ENCODE results near the gene NR6A1. TPM values are rescaled to one million over a fixed set of nuclear protein-coding genes. Genes with fewer than 3 reads are reported as not detected.

NR6A1 gene
- total and polyA plus RNA-seq, 2 experiments from 2014 or later: 0.16 TPM; not detected in 1

- no peak for DNase-seq
- Histone ChIP-seq H3K27ac (0 out of 2 replicates have a peak overlapping the region, but pooled peaks have one; percentile 1), H3K36me3 (ENCODE audit: low read depth) (no peaks in the 10 kb centered on the region), H4K20me1 (ENCODE audit: insufficient read depth) (no peaks in the 10 kb centered on the region), H3K9me3 (ENCODE audit: low read depth) (no peaks in the 10 kb centered on the region), H3F3A (ENCODE audit: insufficient read depth) (peaks cover 19% of the 10 kb centered on the region), H3K9ac (no peak overlapping the region), H3K4me2 (ENCODE audit: unreplicated experiment) (no peak overlapping the region), H3K27me3 (replicated peaks; ENCODE audit: insufficient read depth) (no peaks in the 10 kb centered on the region), H3K9me2 (ENCODE audit: insufficient read depth) (no peaks in the 10 kb centered on the region), H3K79me2 (ENCODE audit: insufficient read depth) (no peaks in the 10 kb centered on the region), H2AFZ (no peak overlapping the region), H3K4me1 (ENCODE audit: insufficient read depth) (peaks cover 27% of the 10 kb centered on the region), H3K4me3 (no peak overlapping the region)
- in situ Hi-C loops (cut with MboI): no loop called here
- TF ChIP-seq EZH2 (IDR thresholded peaks at IDR 0.05; ENCODE audit: insufficient read depth, poor library complexity, severe bottlenecking) (no peak), EZH2phosphoT487 (IDR thresholded peaks at IDR 0.05; ENCODE audit: insufficient read depth, low read depth) (no peak)
- whole genome bisulfite sequencing, 2 experiments (ENCODE audit: low coverage in 1 of 2, low lambda C conversion rate in 2 of 2, missing lambda C conversion rate in 2 of 2): 85 to 88% methylated on average over 11 of the region's 11 CpGs
These were observed 42.5 kb upstream of the NR6A1 start for GRCh38 chr9:124813501-124814163.

GRCh38 chr9:124813041-124813440, 41.9 kb upstream of the NR6A1 start:
- peaks cover 27% of the 10 kb centered on the region for H3K4me1 ChIP-seq (ENCODE audit: insufficient read depth)
- H3K79me2 ChIP-seq (ENCODE audit: insufficient read depth): no peaks in the 10 kb centered on the region
- H3F3A ChIP-seq (ENCODE audit: insufficient read depth): peaks cover 19% of the 10 kb centered on the region
- peak overlapping the region; percentile 9 for H3K4me2 ChIP-seq (ENCODE audit: unreplicated experiment)
- no peak overlapping the region for H2AFZ ChIP-seq
- DNase-seq: no peak
- peak overlapping the region; percentile 1; the same call in 1 of the 2 replicates for H3K27ac ChIP-seq
- in situ Hi-C loops (cut with MboI): no loop called here
- no peaks in the 10 kb centered on the region for H3K9me3 ChIP-seq (ENCODE audit: low read depth)
- no peaks in the 10 kb centered on the region for H3K27me3 ChIP-seq (replicated peaks; ENCODE audit: insufficient read depth)
- TF ChIP-seq EZH2phosphoT487 (IDR thresholded peaks at IDR 0.05; ENCODE audit: insufficient read depth, low read depth) (no peak), EZH2 (IDR thresholded peaks at IDR 0.05; ENCODE audit: insufficient read depth, poor library complexity, severe bottlenecking) (no peak)
- no peaks in the 10 kb centered on the region for H3K9me2 ChIP-seq (ENCODE audit: insufficient read depth)
- H3K4me3 ChIP-seq: no peak overlapping the region
- 81 to 92% methylated on average over 7 of the region's 7 CpGs for WGBS, 2 experiments (ENCODE audit: low coverage in 1 of 2, low lambda C conversion rate in 2 of 2, missing lambda C conversion rate in 2 of 2)
- no peaks in the 10 kb centered on the region for H3K36me3 ChIP-seq (ENCODE audit: low read depth)
- H4K20me1 ChIP-seq (ENCODE audit: insufficient read depth): no peaks in the 10 kb centered on the region
- H3K9ac ChIP-seq: no peak overlapping the region

- H3K27ac ChIP-seq: peak overlapping the region; percentile 26; the same call in 1 of the 2 replicates
- H3K9ac ChIP-seq: 0 out of 2 replicates have a peak overlapping the region, but pooled peaks have one; percentile 70
- H4K20me1 ChIP-seq (ENCODE audit: insufficient read depth): no peaks in the 10 kb centered on the region
- no peak for TF ChIP-seq EZH2phosphoT487 (IDR thresholded peaks at IDR 0.05; ENCODE audit: insufficient read depth, low read depth)
- TF ChIP-seq EZH2 (IDR thresholded peaks at IDR 0.05; ENCODE audit: insufficient read depth, poor library complexity, severe bottlenecking): no peak
- peaks cover 19% of the 10 kb centered on the region for H3F3A ChIP-seq (ENCODE audit: insufficient read depth)
- peak overlapping the region; percentile 59 for H3K4me2 ChIP-seq (ENCODE audit: unreplicated experiment)
- H3K9me2 ChIP-seq (ENCODE audit: insufficient read depth): no peaks in the 10 kb centered on the region
- no peak overlapping the region for H2AFZ ChIP-seq
- no peak overlapping the region for H3K4me3 ChIP-seq
- WGBS, 2 experiments (ENCODE audit: low coverage in 1 of 2, low lambda C conversion rate in 2 of 2, missing lambda C conversion rate in 2 of 2): 20 to 25% methylated on average over 6 of the region's 6 CpGs
- in situ Hi-C loops (cut with MboI): no loop called here
- no peaks in the 10 kb centered on the region for H3K79me2 ChIP-seq (ENCODE audit: insufficient read depth)
- H3K9me3 ChIP-seq (ENCODE audit: low read depth): no peaks in the 10 kb centered on the region
- no peaks in the 10 kb centered on the region for H3K36me3 ChIP-seq (ENCODE audit: low read depth)
- peak; percentile 97 for DNase-seq
- H3K4me1 ChIP-seq (ENCODE audit: insufficient read depth): peaks cover 27% of the 10 kb centered on the region
- no peaks in the 10 kb centered on the region for H3K27me3 ChIP-seq (replicated peaks; ENCODE audit: insufficient read depth)
These were observed 41.3 kb upstream of the NR6A1 start for GRCh38 chr9:124812441-124812876.

GRCh38 chr9:124810663-124811355, 39.7 kb upstream of the NR6A1 start:
- Histone ChIP-seq H3K79me2 (ENCODE audit: insufficient read depth) (no peaks in the 10 kb centered on the region), H3K9ac (peak overlapping the region; percentile 70), H3K4me2 (ENCODE audit: unreplicated experiment) (peak overlapping the region; percentile 59), H3K9me2 (ENCODE audit: insufficient read depth) (no peaks in the 10 kb centered on the region), H3K4me1 (ENCODE audit: insufficient read depth) (peaks cover 27% of the 10 kb centered on the region), H3K4me3 (0 out of 2 replicates have a peak overlapping the region, but pooled peaks have one; percentile 11), H3K27me3 (replicated peaks; ENCODE audit: insufficient read depth) (no peaks in the 10 kb centered on the region), H4K20me1 (ENCODE audit: insufficient read depth) (no peaks in the 10 kb centered on the region), H3K27ac (peak overlapping the region; percentile 68), H2AFZ (peak overlapping the region; percentile 83), H3K9me3 (ENCODE audit: low read depth) (no peaks in the 10 kb centered on the region), H3F3A (ENCODE audit: insufficient read depth) (peaks cover 19% of the 10 kb centered on the region), H3K36me3 (ENCODE audit: low read depth) (no peaks in the 10 kb centered on the region)
- 20 to 25% methylated on average over 9 to 12 of the region's 12 CpGs for WGBS, 2 experiments (ENCODE audit: low coverage in 1 of 2, low lambda C conversion rate in 2 of 2, missing lambda C conversion rate in 2 of 2)
- DNase-seq: peak; percentile 85
- in situ Hi-C loops (cut with MboI): no loop called here
- TF ChIP-seq EZH2 (IDR thresholded peaks at IDR 0.05; ENCODE audit: insufficient read depth, poor library complexity, severe bottlenecking): no peak
- TF ChIP-seq EZH2phosphoT487 (IDR thresholded peaks at IDR 0.05; ENCODE audit: insufficient read depth, low read depth): no peak
